Right atrium auricular region (tissue), 2 donors: ENCODE measurements around the gene ATP1A1. TPM values are rescaled to one million over a fixed set of nuclear protein-coding genes. Genes with fewer than 3 reads are reported as not detected.

Source experiments
- DNase-seq: peaks from one replicate; pipeline ENCODE4 v3.0.0-alpha.2; 2019; ENCODE audit warnings: low spot score
- H3K27ac ChIP-seq, 2 donors: fragments of 200-600 bp; sonication (generic); 1 replicate in 1 of 2; 2 replicates in 1 of 2; pipeline ENCODE4 v1.5.1; 2016 to 2019
- H3K27me3 ChIP-seq, 2 donors: fragments of 200-600 bp; sonication (generic); one replicate each; pipeline versions ENCODE4 v1.5.1 to v1.6.0; 2017 to 2019
- H3K36me3 ChIP-seq: fragments of 200-600 bp; sonication (generic); one replicate; pipeline ENCODE4 v1.5.1; 2016
- H3K4me1 ChIP-seq, 2 donors: fragments of 200-600 bp; sonication (generic); one replicate each; pipeline versions ENCODE4 v1.5.1 to v1.6.0; 2017 to 2019
- H3K4me3 ChIP-seq, 2 donors: fragments of 200-600 bp; sonication (generic); 1 replicate in 1 of 2; 2 replicates in 1 of 2; pipeline ENCODE4 v1.5.1; 2017 to 2019; ENCODE audit warnings: mild to moderate bottlenecking in 1 of 2, moderate library complexity in 1 of 2
- H3K9me3 ChIP-seq, 2 donors: fragments of 200-600 bp; sonication (generic); one replicate each; pipeline ENCODE4 v1.5.1; 2019
- total RNA-seq, 2 donors: library from RNA; depleted of rRNA; stranded (reverse); fragments of >200 nt; gene quantifications; one replicate each; pipeline ENCODE4 v1.1.0, GENCODE V29; 2016
- TF ChIP-seq, protein P1 (sequence below), 2 donors: fragments of 200-600 bp; sonication (generic); IDR thresholded peaks; one replicate each; pipeline ENCODE4 v1.5.1; 2019; ENCODE audit warnings: antibody characterized with exemption in 2 of 2

The ATP1A1 gene
- total RNA-seq, 2 donors from 2014 or later = 148 to 256 TPM

DNA sequence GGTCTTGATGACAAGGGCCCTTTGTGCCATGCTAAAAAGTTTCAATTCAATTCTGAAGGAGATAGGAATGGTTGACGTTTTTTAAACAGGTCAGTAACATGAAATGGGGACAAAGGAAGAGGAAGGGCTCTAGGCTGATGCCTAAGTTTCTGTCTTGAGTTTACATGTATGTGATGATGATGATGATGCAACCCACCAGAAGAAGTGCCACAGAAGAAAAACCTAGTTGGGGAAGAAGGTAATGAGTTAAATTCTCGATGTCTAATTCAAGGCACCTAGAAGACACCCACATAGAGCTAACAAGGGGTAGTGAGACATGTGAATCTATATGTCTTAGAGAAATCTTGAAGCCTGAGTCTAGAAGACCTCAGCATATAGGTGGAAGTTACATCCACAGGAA, 44.4 kb upstream of the ATP1A1 start:
- H3K9me3 ChIP-seq = no peaks in the 10 kb centered on the region
- peaks cover 0 to 2% of the 10 kb centered on the region in 2 donors for H3K4me1 ChIP-seq
- H3K36me3 ChIP-seq = no peaks in the 10 kb centered on the region
- no peak overlapping the region for H3K27ac ChIP-seq
- no peak for DNase-seq
- H3K27me3 ChIP-seq = no peaks in the 10 kb centered on the region
- no peak overlapping the region for H3K4me3 ChIP-seq
- TF ChIP-seq, protein P1, sequence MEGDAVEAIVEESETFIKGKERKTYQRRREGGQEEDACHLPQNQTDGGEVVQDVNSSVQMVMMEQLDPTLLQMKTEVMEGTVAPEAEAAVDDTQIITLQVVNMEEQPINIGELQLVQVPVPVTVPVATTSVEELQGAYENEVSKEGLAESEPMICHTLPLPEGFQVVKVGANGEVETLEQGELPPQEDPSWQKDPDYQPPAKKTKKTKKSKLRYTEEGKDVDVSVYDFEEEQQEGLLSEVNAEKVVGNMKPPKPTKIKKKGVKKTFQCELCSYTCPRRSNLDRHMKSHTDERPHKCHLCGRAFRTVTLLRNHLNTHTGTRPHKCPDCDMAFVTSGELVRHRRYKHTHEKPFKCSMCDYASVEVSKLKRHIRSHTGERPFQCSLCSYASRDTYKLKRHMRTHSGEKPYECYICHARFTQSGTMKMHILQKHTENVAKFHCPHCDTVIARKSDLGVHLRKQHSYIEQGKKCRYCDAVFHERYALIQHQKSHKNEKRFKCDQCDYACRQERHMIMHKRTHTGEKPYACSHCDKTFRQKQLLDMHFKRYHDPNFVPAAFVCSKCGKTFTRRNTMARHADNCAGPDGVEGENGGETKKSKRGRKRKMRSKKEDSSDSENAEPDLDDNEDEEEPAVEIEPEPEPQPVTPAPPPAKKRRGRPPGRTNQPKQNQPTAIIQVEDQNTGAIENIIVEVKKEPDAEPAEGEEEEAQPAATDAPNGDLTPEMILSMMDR (IDR thresholded peaks at IDR 0.05) = no peak

DNA sequence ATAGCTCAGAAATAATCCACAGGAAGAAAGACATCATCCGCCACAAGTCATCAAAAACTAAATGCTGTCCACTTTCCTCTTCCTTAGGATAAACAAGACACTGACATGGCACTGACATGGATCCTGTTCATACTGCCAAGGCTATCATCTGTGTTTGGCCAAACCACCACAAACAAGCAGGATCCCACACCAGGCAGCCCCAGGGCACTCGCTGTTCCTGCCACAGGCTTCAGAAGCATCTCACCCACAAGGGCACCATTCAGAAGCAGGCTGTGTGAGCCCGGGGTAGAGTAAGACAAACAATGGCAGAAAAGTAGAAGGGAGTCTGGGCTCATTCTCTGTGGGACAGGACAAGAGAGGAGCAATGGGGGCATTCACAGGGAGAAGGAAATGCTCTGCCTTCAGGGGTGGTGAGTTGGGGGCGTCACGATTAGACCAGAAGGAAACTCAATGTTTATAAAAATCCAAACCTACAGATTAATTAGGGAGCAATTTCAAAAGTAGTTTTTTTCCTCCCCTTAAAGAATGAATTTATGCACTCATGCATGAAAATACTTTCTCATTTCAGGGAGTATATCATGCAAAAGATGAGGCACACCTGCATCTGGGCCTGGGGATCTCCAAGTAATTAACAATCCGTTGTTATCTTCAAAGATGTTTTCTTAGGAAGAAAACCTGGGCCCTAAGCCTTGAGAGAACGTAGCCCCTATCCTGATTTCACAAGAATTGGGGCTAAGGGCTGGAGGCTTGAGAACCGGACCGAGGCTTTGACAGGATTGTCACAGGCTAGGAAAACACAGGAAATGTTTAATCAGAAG, 43.3 kb upstream of the ATP1A1 start:
- no peak overlapping the region for H3K4me3 ChIP-seq
- peaks cover 0 to 13% of the 10 kb centered on the region in 2 donors for H3K4me1 ChIP-seq
- TF ChIP-seq, protein P1 (IDR thresholded peaks at IDR 0.05) = no peak
- H3K27me3 ChIP-seq = no peaks in the 10 kb centered on the region
- H3K36me3 ChIP-seq = no peaks in the 10 kb centered on the region
- H3K9me3 ChIP-seq = no peaks in the 10 kb centered on the region
- DNase-seq = no peak
- no peak overlapping the region for H3K27ac ChIP-seq

DNA sequence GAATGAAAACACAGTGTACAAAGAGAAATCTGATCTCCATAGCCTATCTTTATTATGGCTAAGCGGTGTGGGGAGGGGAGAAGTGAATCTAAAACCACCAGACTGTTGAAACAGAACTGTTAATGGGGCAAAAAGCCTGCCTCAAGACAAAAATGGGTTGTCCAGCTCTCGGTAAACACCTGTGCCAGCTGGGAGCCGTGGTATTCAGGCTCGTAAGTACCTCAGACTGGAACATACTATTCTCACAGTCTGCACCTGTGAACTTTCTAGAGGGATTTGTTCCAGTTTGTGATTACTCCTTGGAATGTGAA, 42.7 kb upstream of the ATP1A1 start:
- Histone ChIP-seq H3K27me3 (no peaks in the 10 kb centered on the region), H3K36me3 (no peaks in the 10 kb centered on the region), H3K4me3 (no peak overlapping the region), H3K27ac (no peak overlapping the region), H3K4me1 (peaks cover 0 to 19% of the 10 kb centered on the region in 2 donors), H3K9me3 (no peaks in the 10 kb centered on the region)
- TF ChIP-seq, protein P1 (IDR thresholded peaks at IDR 0.05) = no peak
- DNase-seq = no peak

DNA sequence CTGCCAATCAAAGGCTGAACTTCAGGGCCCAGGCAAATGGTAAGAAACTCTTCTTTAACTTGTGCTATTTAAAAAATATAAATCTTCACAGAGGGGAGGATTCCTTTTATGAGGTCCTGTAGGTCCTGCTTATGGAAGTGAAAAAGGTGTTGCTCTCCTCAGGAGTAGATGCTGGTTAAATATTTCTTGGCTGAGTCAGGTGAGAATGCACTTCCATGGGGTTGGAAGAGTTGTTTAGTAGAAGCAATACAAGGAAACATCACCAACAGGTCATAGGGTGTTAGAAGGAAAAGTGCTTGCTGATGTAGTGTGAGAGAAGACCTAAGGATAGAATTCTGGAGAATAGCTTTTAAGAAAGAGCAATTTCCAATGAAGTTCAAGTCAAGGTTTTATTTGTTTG, 42.2 kb upstream of the ATP1A1 start:
- Histone ChIP-seq H3K36me3 (no peaks in the 10 kb centered on the region), H3K4me1 (peaks cover 0 to 24% of the 10 kb centered on the region in 2 donors), H3K4me3 (no peak overlapping the region), H3K27me3 (no peaks in the 10 kb centered on the region), H3K27ac (no peak overlapping the region), H3K9me3 (no peaks in the 10 kb centered on the region)
- no peak for DNase-seq
- TF ChIP-seq, protein P1 (IDR thresholded peaks at IDR 0.05) = no peak

DNA sequence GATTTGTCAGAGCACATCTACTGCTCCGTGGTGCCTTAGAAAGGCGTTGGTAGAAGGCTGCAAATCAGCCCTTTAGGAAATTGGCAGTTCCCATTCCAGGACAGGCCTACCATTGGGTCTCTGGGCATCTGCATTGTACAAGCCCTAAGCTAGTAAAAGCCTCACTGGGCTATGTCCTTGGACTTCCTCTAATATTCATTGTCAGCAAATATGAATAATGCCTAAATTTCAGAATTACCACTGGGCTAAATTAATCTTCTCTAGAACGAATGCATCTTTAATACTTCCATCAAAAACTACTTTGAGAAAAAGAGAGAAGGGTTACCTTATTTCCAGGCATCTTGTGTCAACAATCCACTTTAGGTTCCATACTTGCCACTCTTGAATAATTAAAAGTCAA, 41.5 kb upstream of the ATP1A1 start:
- Histone ChIP-seq H3K27ac (no peak overlapping the region), H3K9me3 (no peaks in the 10 kb centered on the region), H3K36me3 (no peaks in the 10 kb centered on the region), H3K27me3 (no peaks in the 10 kb centered on the region), H3K4me3 (no peak overlapping the region), H3K4me1 (peaks cover 0 to 24% of the 10 kb centered on the region in 2 donors)
- no peak for DNase-seq
- TF ChIP-seq, protein P1 (IDR thresholded peaks at IDR 0.05) = no peak

DNA sequence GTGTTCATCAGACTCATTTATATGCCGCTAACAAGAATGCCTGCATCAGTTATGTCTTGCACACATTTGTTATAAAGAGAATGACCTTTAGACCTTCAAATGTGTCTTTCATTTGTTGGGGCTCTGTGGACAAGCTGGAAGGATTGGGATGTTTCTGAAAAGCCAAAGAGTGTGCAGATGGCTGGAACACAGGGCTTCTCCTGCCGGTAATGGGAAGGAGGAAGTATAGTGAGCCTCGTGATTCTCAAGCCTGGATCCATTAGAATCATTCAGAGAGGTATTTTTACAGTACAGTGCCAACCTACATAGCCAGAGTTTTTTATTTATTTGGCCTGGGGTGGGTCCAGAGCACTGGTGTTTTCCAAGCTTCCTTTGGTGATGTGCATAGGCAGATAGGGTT, 40.6 kb upstream of the ATP1A1 start:
- Histone ChIP-seq H3K27me3 (no peaks in the 10 kb centered on the region), H3K9me3 (no peaks in the 10 kb centered on the region), H3K4me3 (no peak overlapping the region), H3K4me1 (peaks cover 0 to 24% of the 10 kb centered on the region in 2 donors), H3K36me3 (no peaks in the 10 kb centered on the region), H3K27ac (no peak overlapping the region)
- TF ChIP-seq, protein P1 (IDR thresholded peaks at IDR 0.05) = no peak
- no peak for DNase-seq
